K562 (cell line): ENCODE results near the gene TARBP1. TPM values are rescaled to one million over a fixed set of nuclear protein-coding genes. Genes with fewer than 3 reads are reported as not detected.

ENCODE experiments used
- ATF6 ChIP-seq: sonication (generic); formaldehyde crosslinking; IDR thresholded peaks from 2 replicates; pipeline ENCODE4 v1.4.0; 2020; ENCODE audit warnings: mild to moderate bottlenecking, missing genetic modification reagents
- BRD4 ChIP-seq: fragments of 200-600 bp; sonication (generic); IDR thresholded peaks from 2 replicates; pipeline ENCODE4 v1.6.1; 2017; ENCODE audit warnings: inconsistent platforms
- C11orf30 ChIP-seq: fragments of 450-650 bp; IDR thresholded peaks from 2 replicates; pipeline ENCODE4 v1.6.1; 2016; ENCODE audit warnings: low read depth, mild to moderate bottlenecking
- CBX1 ChIP-seq: sonication (generic); IDR thresholded peaks from 2 replicates; pipeline ENCODE4 v1.6.1; 2016; ENCODE audit warnings: antibody characterized with exemption, low read depth, mild to moderate bottlenecking
- CGGBP1 ChIP-seq: fragments of 250-450 bp; sonication (Bioruptor Pico); IDR thresholded peaks from 2 replicates; pipeline ENCODE4 v1.9.0; 2021; ENCODE audit warnings: mild to moderate bottlenecking
- CHD2 ChIP-seq: IDR thresholded peaks from 2 replicates; pipeline ENCODE4 v1.6.1; 2011; ENCODE audit warnings: low read depth, low read length
- COPS2 ChIP-seq: fragments of 450-650 bp; conservative IDR thresholded peaks from 2 replicates; pipeline ENCODE4 v1.6.1; 2016; ENCODE audit warnings: mild to moderate bottlenecking, moderate library complexity
- DDX20 ChIP-seq: fragments of 450-650 bp; IDR thresholded peaks from 2 replicates; pipeline ENCODE4 v1.6.1; 2016; ENCODE audit warnings: missing genetic modification characterization, low read depth, mild to moderate bottlenecking, missing compliant biosample characterization, moderate library complexity
- DLX4 ChIP-seq: fragments of 250-450 bp; sonication (Bioruptor Pico); IDR thresholded peaks from 2 replicates; pipeline ENCODE4 v1.6.1; 2021; ENCODE audit warnings: mild to moderate bottlenecking
- E2F4 ChIP-seq: sonication (generic); formaldehyde crosslinking; IDR thresholded peaks from 2 replicates; pipeline ENCODE4 v1.8.0; 2022; ENCODE audit warnings: mild to moderate bottlenecking, low read depth, missing genetic modification reagents
- EGR1 ChIP-seq: fragments of 450-650 bp; conservative IDR thresholded peaks from 2 replicates; pipeline ENCODE4 v1.6.1; 2017; ENCODE audit warnings: mild to moderate bottlenecking
- IRF9 ChIP-seq: fragments of 450-650 bp; IDR thresholded peaks from 2 replicates; pipeline ENCODE4 v1.6.1; 2016; ENCODE audit warnings: missing biosample characterization, missing genetic modification characterization
- L3MBTL2 ChIP-seq: fragments of 450-650 bp; IDR thresholded peaks from 2 replicates; pipeline ENCODE4 v1.6.1; 2016; ENCODE audit warnings: mild to moderate bottlenecking, moderate library complexity
- LEF1 ChIP-seq: fragments of 450-650 bp; IDR thresholded peaks from 2 replicates; pipeline ENCODE4 v1.6.1; 2016; ENCODE audit warnings: mild to moderate bottlenecking
- RBM25 ChIP-seq: fragments of 200-400 bp; formaldehyde crosslinking; IDR thresholded peaks from 2 replicates; pipeline ENCODE4 v1.6.1; 2018; ENCODE audit warnings: low read length, low read depth, moderate library complexity; ENCODE audit not compliant: severe bottlenecking
- RERE ChIP-seq: sonication (generic); formaldehyde crosslinking; IDR thresholded peaks from 2 replicates; pipeline ENCODE4 v1.8.0; 2023; ENCODE audit warnings: missing genetic modification reagents, mild to moderate bottlenecking, borderline replicate concordance
- ZNF79 ChIP-seq: fragments of 250-450 bp; sonication (Bioruptor Pico); IDR thresholded peaks from 2 replicates; pipeline ENCODE4 v1.4.0; 2020; ENCODE audit warnings: low read depth, mild to moderate bottlenecking, moderate library complexity
- polyA plus RNA-seq, 8 experiments: library from polyadenylated mRNA; depleted of rRNA in 4 of 8; stranded (reverse) in 5 of 8; unstranded in 3 of 8; fragments of >200 nt; fragmentation: Nextera tagmentation in 2 of 8; fragmentation: Illumina TruSeq in 1 of 8; extraction: Ambion mirVana in 2 of 8; extraction: Trizol in 1 of 8; gene quantifications; 2 replicates each; pipeline versions ENCODE4 v1.2.1 to v1.2.3, GENCODE V29; 2011 to 2014; ENCODE audit warnings: inconsistent platforms in 1 of 8, missing spikeins in 1 of 8
- total RNA-seq, 7 experiments: library from RNA; depleted of rRNA in 6 of 7; stranded (reverse); fragments of >200 nt in 6 of 7; fragmentation: Illumina TruSeq in 2 of 7; extraction: Trizol in 2 of 7; gene quantifications; 2 replicates each; pipeline versions ENCODE4 v1.2.1 to v1.2.3, GENCODE V29; 2011 to 2021; ENCODE audit warnings: low replicate concordance in 1 of 7

The TARBP1 gene
- total and polyA plus RNA-seq, 9 of the 15 experiments (the other 6 are each of a cell fraction or from before 2014, with no cell fraction given) = 8.8 to 48.0 (median 22.9) TPM

GRCh38 chr1:234490793-234491479 lies 12.0 kb upstream of the TARBP1 start (continued):
- TF ChIP-seq ATF6 (CRISPR knock-in tag) (no peak), CHD2 (no peak), ZNF79 (no peak), EGR1 (peak; percentile 36; the same call in 1 of the 2 replicates), RBM25 (no peak), LEF1 (peak; percentile 83), C11orf30 (0 out of 2 replicates have a peak, but pooled peaks have one; percentile 40), E2F4 (CRISPR knock-in tag) (no peak), L3MBTL2 (no peak; the same call in 1 of the 2 replicates), COPS2 (no peak), DDX20 (tag) (peak; percentile 54), BRD4 (no peak), DLX4 (CRISPR knock-in tag) (no peak), IRF9 (peak; percentile 72; the same call in 1 of the 2 replicates), CBX1 (no peak), CGGBP1 (CRISPR knock-in tag) (peak; percentile 87), RERE (CRISPR knock-in tag) (no peak)
